SK-N-SH (cell line): ENCODE data around the gene FBXO44. TPM values are rescaled to one million over a fixed set of nuclear protein-coding genes. Genes with fewer than 3 reads are reported as not detected.

ENCODE experiments used
- CTCF ChIA-PET: fragments of 300-600, 350-600 bp; formaldehyde crosslinking; extraction: SDS; loops from one replicate; lab custom pipeline; 2021; lab: Yijun Ruan, JAX
- POLR2A ChIA-PET: fragments of 350-600 bp; sonication (Branson Sonifier 250); formaldehyde crosslinking; extraction: SDS; loops from one replicate; lab custom pipeline; 2020; ENCODE audit warnings: antibody characterized with exemption, inconsistent platforms; lab: Yijun Ruan, JAX
- DNase-seq: peaks from one replicate; pipeline ENCODE4 v3.0.0; 2012
- H2AFZ ChIP-seq: fragments of 200-600 bp; sonication (generic); 2 replicates; pipeline ENCODE4 v1.8.1; 2016; ENCODE audit warnings: antibody characterized with exemption, mild to moderate bottlenecking, low read depth
- H3F3A ChIP-seq: fragments of 200-600 bp; sonication (generic); replicated peaks from 2 replicates; pipeline ENCODE3; 2016; ENCODE audit warnings: antibody characterized with exemption, mild to moderate bottlenecking; ENCODE audit not compliant: insufficient read depth
- H3K27ac ChIP-seq, 2 experiments: fragments of 200-500 bp in 1 of 2; fragments of 200-600 bp in 1 of 2; sonication (Bioruptor generic) in 1 of 2; sonication (generic), shearing (Covaris generic) in 1 of 2; 2 replicates each; pipeline versions ENCODE4 v1.5.1 to v1.6.1; 2014 to 2016; ENCODE audit warnings: low read depth in 2 of 2, inconsistent platforms in 1 of 2, low read length in 1 of 2, mild to moderate bottlenecking in 1 of 2, mixed read lengths in 1 of 2
- H3K27me3 ChIP-seq: fragments of 200-600 bp; sonication (generic), shearing (Covaris generic); 2 replicates; pipeline ENCODE4 v1.6.1; 2016; ENCODE audit warnings: mixed run types; ENCODE audit not compliant: insufficient read depth
- H3K36me3 ChIP-seq, 2 experiments: fragments of 200-500 bp in 1 of 2; fragments of 200-600 bp in 1 of 2; sonication (Bioruptor generic) in 1 of 2; sonication (generic) in 1 of 2; replicated peaks in 1 of 2; 2 replicates each; pipeline versions ENCODE3 to v1.5.1; 2014 to 2016; ENCODE audit warnings: low read length in 1 of 2, mild to moderate bottlenecking in 1 of 2; ENCODE audit not compliant: insufficient read depth in 2 of 2, control insufficient read depth in 1 of 2
- H3K4me1 ChIP-seq, 2 experiments: fragments of 200-500 bp in 1 of 2; fragments of 200-600 bp in 1 of 2; sonication (Bioruptor generic) in 1 of 2; sonication (generic), shearing (Covaris generic) in 1 of 2; 2 replicates each; pipeline versions ENCODE4 v1.5.1 to v1.6.1; 2014 to 2016; ENCODE audit warnings: low read depth in 1 of 2, low read length in 1 of 2, mixed run types in 1 of 2; ENCODE audit not compliant: insufficient read depth in 2 of 2, control insufficient read depth in 1 of 2
- H3K4me2 ChIP-seq: fragments of 200-600 bp; sonication (generic), shearing (Covaris generic); 2 replicates; pipeline ENCODE4 v1.6.1; 2017; ENCODE audit warnings: mixed run types
- H3K4me3 ChIP-seq, 2 experiments: fragments of 200-500 bp in 1 of 2; fragments of 200-600 bp in 1 of 2; sonication (Bioruptor generic) in 1 of 2; sonication (generic), shearing (Covaris generic) in 1 of 2; 2 replicates each; pipeline versions ENCODE4 v1.5.1 to v1.8.1; 2014 to 2016; ENCODE audit warnings: low read depth in 2 of 2, inconsistent platforms in 1 of 2, low read length in 1 of 2, mild to moderate bottlenecking in 1 of 2, mixed read lengths in 1 of 2, moderate library complexity in 1 of 2
- H3K79me2 ChIP-seq: fragments of 200-600 bp; sonication (generic); 2 replicates; pipeline ENCODE4 v1.8.1; 2017; ENCODE audit warnings: mild to moderate bottlenecking; ENCODE audit not compliant: insufficient read depth
- H3K9ac ChIP-seq: fragments of 200-600 bp; sonication (generic); 2 replicates; pipeline ENCODE4 v1.6.1; 2017; ENCODE audit warnings: mixed run types
- H3K9me2 ChIP-seq: fragments of 200-600 bp; sonication (generic); 2 replicates; pipeline ENCODE4 v1.6.1; 2017; ENCODE audit warnings: mixed run types
- H3K9me3 ChIP-seq: fragments of 200-600 bp; sonication (generic); 2 replicates; pipeline ENCODE4 v1.6.1; 2017; ENCODE audit warnings: mixed run types, mild to moderate bottlenecking, moderate library complexity
- H4K20me1 ChIP-seq: fragments of 200-600 bp; sonication (generic); 2 replicates; pipeline ENCODE4 v1.6.1; 2017; ENCODE audit warnings: mild to moderate bottlenecking, mixed run types; ENCODE audit not compliant: insufficient read depth
- ELF1 ChIP-seq: IDR thresholded peaks from 2 replicates; pipeline ENCODE4 v1.4.0; 2012
- EP300 ChIP-seq, 2 experiments: IDR thresholded peaks; 2 replicates each; pipeline versions ENCODE4 v1.4.0 to v1.6.1; 2012; ENCODE audit warnings: borderline replicate concordance in 1 of 2, low read depth in 1 of 2, low read length in 1 of 2
- EZH2phosphoT487 ChIP-seq: fragments of 200-600 bp; sonication (generic); IDR thresholded peaks from 2 replicates; pipeline ENCODE4 v1.6.1; 2017; ENCODE audit warnings: low read depth, mixed run types, mild to moderate bottlenecking, antibody characterized with exemption, moderate library complexity, borderline replicate concordance
- GABPA ChIP-seq: IDR thresholded peaks from 2 replicates; pipeline ENCODE4 v1.4.0; 2012; ENCODE audit warnings: low read depth, mild to moderate bottlenecking
- MEF2A ChIP-seq: IDR thresholded peaks from 2 replicates; pipeline ENCODE4 v1.4.0; 2012; ENCODE audit warnings: low read depth, borderline replicate concordance
- NFIC ChIP-seq: IDR thresholded peaks from 2 replicates; pipeline ENCODE4 v1.4.0; 2012; ENCODE audit warnings: borderline replicate concordance
- NRF1 ChIP-seq: IDR thresholded peaks from 2 replicates; pipeline ENCODE4 v1.6.1; 2012; ENCODE audit warnings: low read depth, mild to moderate bottlenecking, low read length
- RAD21 ChIP-seq: IDR thresholded peaks from 2 replicates; pipeline ENCODE4 v1.6.1; 2012; ENCODE audit warnings: mild to moderate bottlenecking, low read length
- RFX5 ChIP-seq: IDR thresholded peaks from 2 replicates; pipeline ENCODE4 v1.6.1; 2012; ENCODE audit warnings: mild to moderate bottlenecking, improper control_type of control experiment, low read length
- TAF1 ChIP-seq: IDR thresholded peaks from 2 replicates; pipeline ENCODE4 v1.6.1; 2012; ENCODE audit warnings: low read depth, mild to moderate bottlenecking, low read length, moderate library complexity, borderline replicate concordance
- TCF12 ChIP-seq: IDR thresholded peaks from 2 replicates; pipeline ENCODE4 v1.4.0; 2012
- whole genome bisulfite sequencing: methylation state at CpG from one replicate; pipeline ENCODE4 v1.1.6; 2017; ENCODE audit warnings: low lambda C conversion rate; 5-methylcytosine and 5-hydroxymethylcytosine counted together
- polyA plus RNA-seq, 3 experiments: library from polyadenylated mRNA; depleted of rRNA; stranded (reverse); fragments of >200 nt; gene quantifications; 2 replicates each; pipeline ENCODE4 v1.2.3, GENCODE V29; 2012
- TF ChIP-seq, protein P1 (sequence below): IDR thresholded peaks from 2 replicates; pipeline ENCODE4 v1.4.0; 2012; ENCODE audit warnings: low read depth
- TF ChIP-seq, protein P2 (sequence below): IDR thresholded peaks from 2 replicates; pipeline ENCODE4 v1.6.1; 2012; ENCODE audit warnings: mild to moderate bottlenecking, low read depth, low read length, moderate library complexity
- TF ChIP-seq, protein P3 (sequence below): fragments of 150-350 bp; IDR thresholded peaks from 2 replicates; pipeline ENCODE4 v1.6.1; 2017; ENCODE audit warnings: antibody characterized with exemption, low read length, low read depth, borderline replicate concordance
- TF ChIP-seq, protein P4 (sequence below): fragments of 200-600 bp; sonication (generic); IDR thresholded peaks from 2 replicates; pipeline ENCODE4 v1.6.1; 2017; ENCODE audit warnings: antibody characterized with exemption, mild to moderate bottlenecking, moderate library complexity

The FBXO44 gene
- polyA plus RNA-seq, 1 of the 3 experiments (the other 2 are of a cell fraction): 42.8 TPM

DNA sequence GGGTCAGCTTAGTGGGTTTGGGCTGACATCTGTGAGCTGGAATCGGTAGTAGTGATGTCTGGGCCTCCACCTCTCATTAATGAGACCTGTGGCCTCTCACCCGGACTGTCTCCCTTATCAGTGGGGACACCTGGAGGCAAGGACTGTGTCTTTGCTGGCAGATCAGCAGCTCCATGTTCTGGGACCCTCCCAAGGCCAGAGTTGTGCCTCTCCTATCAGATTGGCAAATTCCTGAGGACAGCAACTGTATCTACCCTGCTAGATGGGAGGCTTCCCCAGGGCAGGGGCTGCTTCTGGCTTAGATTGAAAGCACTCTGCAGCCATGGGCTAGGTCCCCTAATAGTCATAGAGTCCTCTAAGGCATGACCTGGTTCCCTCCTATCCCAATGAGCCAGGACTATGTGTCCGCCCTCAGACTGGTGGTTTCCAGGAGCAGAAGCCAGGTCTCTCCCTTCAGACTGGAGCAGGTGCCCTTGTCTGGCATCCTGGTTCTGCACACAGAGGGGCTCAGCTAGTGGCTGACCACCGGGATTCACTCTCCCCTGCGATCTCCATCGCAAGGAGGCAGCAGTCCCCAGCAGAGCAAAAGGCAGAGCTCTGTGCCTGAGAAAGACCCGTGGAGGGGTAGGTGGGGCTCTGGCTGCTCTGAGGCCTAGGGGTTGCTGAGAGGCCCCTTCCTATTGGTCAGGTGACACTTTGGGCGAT is 42.7 kb downstream of the FBXO44 start:
- Histone ChIP-seq H4K20me1 (0 out of 2 replicates have a peak, but pooled peaks cover 5% of the 10 kb centered on the region), H3K4me3 (no peak overlapping the region), H3K36me3 (no peaks in the 10 kb centered on the region), H3K27me3 (no peaks in the 10 kb centered on the region; the same call in 1 of the 2 replicates), H3K79me2 (no peaks in the 10 kb centered on the region), H3K9ac (no peak overlapping the region), H3K4me1 (peaks cover 8 to 9% of the 10 kb centered on the region in 2 experiments; a peak in 2 of 4 replicates), H3K9me3 (no peaks in the 10 kb centered on the region), H3K27ac (no peak overlapping the region), H3K4me2 (no peak overlapping the region), H2AFZ (no peak overlapping the region), H3F3A (peaks cover 10% of the 10 kb centered on the region), H3K9me2 (no peaks in the 10 kb centered on the region)
- POLR2A ChIA-PET: interaction anchor here (0.9 kb wide), 1 partner anchor 13 kb away, joined by 3 read pairs; no protein-coding TSS in a partner anchor
- DNase-seq: no peak
- TF ChIP-seq RAD21 (no peak), NRF1 (no peak), NFIC (no peak), EZH2phosphoT487 (no peak), EP300 (IDR thresholded peaks at IDR 0.05; ENCODE audit: borderline replicate concordance in 1 of 2, low read depth in 1 of 2, low read length in 1 of 2) (no peak), MEF2A (no peak), GABPA (no peak), ELF1 (no peak), TCF12 (no peak), RFX5 (no peak), TAF1 (no peak)
- TF ChIP-seq, protein P1, sequence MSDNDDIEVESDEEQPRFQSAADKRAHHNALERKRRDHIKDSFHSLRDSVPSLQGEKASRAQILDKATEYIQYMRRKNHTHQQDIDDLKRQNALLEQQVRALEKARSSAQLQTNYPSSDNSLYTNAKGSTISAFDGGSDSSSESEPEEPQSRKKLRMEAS: no peak
- TF ChIP-seq, protein P2, sequence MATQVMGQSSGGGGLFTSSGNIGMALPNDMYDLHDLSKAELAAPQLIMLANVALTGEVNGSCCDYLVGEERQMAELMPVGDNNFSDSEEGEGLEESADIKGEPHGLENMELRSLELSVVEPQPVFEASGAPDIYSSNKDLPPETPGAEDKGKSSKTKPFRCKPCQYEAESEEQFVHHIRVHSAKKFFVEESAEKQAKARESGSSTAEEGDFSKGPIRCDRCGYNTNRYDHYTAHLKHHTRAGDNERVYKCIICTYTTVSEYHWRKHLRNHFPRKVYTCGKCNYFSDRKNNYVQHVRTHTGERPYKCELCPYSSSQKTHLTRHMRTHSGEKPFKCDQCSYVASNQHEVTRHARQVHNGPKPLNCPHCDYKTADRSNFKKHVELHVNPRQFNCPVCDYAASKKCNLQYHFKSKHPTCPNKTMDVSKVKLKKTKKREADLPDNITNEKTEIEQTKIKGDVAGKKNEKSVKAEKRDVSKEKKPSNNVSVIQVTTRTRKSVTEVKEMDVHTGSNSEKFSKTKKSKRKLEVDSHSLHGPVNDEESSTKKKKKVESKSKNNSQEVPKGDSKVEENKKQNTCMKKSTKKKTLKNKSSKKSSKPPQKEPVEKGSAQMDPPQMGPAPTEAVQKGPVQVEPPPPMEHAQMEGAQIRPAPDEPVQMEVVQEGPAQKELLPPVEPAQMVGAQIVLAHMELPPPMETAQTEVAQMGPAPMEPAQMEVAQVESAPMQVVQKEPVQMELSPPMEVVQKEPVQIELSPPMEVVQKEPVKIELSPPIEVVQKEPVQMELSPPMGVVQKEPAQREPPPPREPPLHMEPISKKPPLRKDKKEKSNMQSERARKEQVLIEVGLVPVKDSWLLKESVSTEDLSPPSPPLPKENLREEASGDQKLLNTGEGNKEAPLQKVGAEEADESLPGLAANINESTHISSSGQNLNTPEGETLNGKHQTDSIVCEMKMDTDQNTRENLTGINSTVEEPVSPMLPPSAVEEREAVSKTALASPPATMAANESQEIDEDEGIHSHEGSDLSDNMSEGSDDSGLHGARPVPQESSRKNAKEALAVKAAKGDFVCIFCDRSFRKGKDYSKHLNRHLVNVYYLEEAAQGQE: no peak
- TF ChIP-seq, protein P3, sequence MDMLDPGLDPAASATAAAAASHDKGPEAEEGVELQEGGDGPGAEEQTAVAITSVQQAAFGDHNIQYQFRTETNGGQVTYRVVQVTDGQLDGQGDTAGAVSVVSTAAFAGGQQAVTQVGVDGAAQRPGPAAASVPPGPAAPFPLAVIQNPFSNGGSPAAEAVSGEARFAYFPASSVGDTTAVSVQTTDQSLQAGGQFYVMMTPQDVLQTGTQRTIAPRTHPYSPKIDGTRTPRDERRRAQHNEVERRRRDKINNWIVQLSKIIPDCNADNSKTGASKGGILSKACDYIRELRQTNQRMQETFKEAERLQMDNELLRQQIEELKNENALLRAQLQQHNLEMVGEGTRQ: no peak
- TF ChIP-seq, protein P4, sequence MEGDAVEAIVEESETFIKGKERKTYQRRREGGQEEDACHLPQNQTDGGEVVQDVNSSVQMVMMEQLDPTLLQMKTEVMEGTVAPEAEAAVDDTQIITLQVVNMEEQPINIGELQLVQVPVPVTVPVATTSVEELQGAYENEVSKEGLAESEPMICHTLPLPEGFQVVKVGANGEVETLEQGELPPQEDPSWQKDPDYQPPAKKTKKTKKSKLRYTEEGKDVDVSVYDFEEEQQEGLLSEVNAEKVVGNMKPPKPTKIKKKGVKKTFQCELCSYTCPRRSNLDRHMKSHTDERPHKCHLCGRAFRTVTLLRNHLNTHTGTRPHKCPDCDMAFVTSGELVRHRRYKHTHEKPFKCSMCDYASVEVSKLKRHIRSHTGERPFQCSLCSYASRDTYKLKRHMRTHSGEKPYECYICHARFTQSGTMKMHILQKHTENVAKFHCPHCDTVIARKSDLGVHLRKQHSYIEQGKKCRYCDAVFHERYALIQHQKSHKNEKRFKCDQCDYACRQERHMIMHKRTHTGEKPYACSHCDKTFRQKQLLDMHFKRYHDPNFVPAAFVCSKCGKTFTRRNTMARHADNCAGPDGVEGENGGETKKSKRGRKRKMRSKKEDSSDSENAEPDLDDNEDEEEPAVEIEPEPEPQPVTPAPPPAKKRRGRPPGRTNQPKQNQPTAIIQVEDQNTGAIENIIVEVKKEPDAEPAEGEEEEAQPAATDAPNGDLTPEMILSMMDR: no peak
- 67% methylated on average over 6 of the region's 8 CpGs for WGBS
- CTCF ChIA-PET: interaction anchor here (1.2 to 2.0 kb wide), 5 partner anchors 10 to 23 kb away, joined by 3 to 10 read pairs (median 4); no protein-coding TSS in a partner anchor
